ENCODE data around the gene LCT.

The LCT gene

DNA sequence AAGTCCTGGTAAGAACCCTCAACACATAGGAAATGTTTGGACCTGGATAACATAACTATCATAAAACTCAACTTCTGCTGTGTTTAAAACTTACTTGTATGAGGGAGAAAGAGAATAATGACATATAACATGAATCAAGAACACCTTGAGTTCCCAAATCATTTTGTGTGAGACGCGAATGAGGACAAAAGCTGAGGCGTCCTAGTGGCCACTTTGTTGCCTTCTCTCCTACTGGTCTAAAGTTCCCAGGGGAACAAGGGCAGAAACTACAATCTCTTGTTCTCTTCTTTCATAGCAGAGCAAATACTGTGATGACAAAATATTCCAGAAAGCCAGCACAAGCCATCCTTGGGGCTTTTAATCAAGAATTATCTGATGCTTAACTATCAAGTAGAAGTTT is 8.3 kb upstream of the LCT start:
- H3K36me3 ChIP-seq (ENCODE audit: low read depth) = peaks cover 95% of the 10 kb centered on the region
- no peaks in the 10 kb centered on the region for H3K9me3 ChIP-seq (ENCODE audit: severe bottlenecking)
- ATAC-seq (ENCODE audit: low read depth) (no peak), DNase-seq (ENCODE audit: low spot score) (no peak)
- H3K27ac ChIP-seq (ENCODE audit: poor library complexity, severe bottlenecking) = no peak overlapping the region
- H3K4me3 ChIP-seq (ENCODE audit: severe bottlenecking) = no peak overlapping the region
- no peak for TF ChIP-seq CTCF (IDR thresholded peaks at IDR 0.05; ENCODE audit: poor library complexity, severe bottlenecking)
- H3K4me1 ChIP-seq (ENCODE audit: insufficient read depth, poor library complexity, severe bottlenecking) = no peaks in the 10 kb centered on the region
- no peaks in the 10 kb centered on the region for H3K27me3 ChIP-seq (ENCODE audit: insufficient read depth, poor library complexity, severe bottlenecking)

DNA sequence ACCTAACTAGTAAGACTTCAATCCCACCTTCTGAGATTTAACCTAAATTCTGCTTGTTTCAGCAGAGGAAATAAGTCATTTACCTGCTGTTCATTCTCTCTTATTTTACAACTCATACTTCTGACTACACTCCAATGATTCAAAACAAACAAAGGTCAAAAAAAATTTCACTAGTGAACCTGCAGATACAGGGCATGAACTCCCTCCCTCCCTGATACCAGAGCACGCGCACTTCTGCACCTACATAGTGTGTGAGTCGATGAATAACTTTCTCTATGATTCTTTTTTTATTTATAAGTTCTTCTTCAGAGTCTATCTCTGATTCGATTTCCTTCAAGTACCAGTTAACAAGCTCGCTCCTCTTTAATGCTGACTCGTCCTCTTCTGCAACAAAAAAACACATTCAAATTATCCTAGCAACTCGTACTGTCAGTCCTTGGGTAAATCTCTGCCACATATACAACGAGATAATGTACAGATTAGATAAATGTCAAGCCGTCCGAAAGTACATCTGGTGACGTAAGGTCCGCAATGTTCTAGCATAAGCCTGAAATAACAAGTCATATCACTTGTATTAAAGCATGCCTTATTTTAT is 7.4 kb upstream of the LCT start:
- DNase-seq (ENCODE audit: low spot score) (no peak), ATAC-seq (ENCODE audit: low read depth) (no peak)
- peaks cover 92% of the 10 kb centered on the region for H3K36me3 ChIP-seq (ENCODE audit: low read depth)
- no peak overlapping the region for H3K27ac ChIP-seq (ENCODE audit: poor library complexity, severe bottlenecking)
- TF ChIP-seq CTCF (IDR thresholded peaks at IDR 0.05; ENCODE audit: poor library complexity, severe bottlenecking) = no peak
- H3K27me3 ChIP-seq (ENCODE audit: insufficient read depth, poor library complexity, severe bottlenecking) = no peaks in the 10 kb centered on the region
- no peaks in the 10 kb centered on the region for H3K4me1 ChIP-seq (ENCODE audit: insufficient read depth, poor library complexity, severe bottlenecking)
- H3K9me3 ChIP-seq (ENCODE audit: severe bottlenecking) = no peaks in the 10 kb centered on the region
- no peak overlapping the region for H3K4me3 ChIP-seq (ENCODE audit: severe bottlenecking)

- Histone ChIP-seq H3K9me3 (ENCODE audit: severe bottlenecking) (no peaks in the 10 kb centered on the region), H3K4me3 (ENCODE audit: severe bottlenecking) (no peak overlapping the region), H3K4me1 (ENCODE audit: insufficient read depth, poor library complexity, severe bottlenecking) (no peaks in the 10 kb centered on the region), H3K27ac (ENCODE audit: poor library complexity, severe bottlenecking) (no peak overlapping the region), H3K36me3 (ENCODE audit: low read depth) (peaks cover 88% of the 10 kb centered on the region), H3K27me3 (ENCODE audit: insufficient read depth, poor library complexity, severe bottlenecking) (no peaks in the 10 kb centered on the region)
- DNase-seq (ENCODE audit: low spot score) (no peak), ATAC-seq (ENCODE audit: low read depth) (no peak)
- TF ChIP-seq CTCF (IDR thresholded peaks at IDR 0.05; ENCODE audit: poor library complexity, severe bottlenecking) = no peak
These were observed 6.7 kb upstream of the LCT start for GRCh38 chr2:135843671-135844070.

GRCh38 chr2:135840601-135841000 is 3.6 kb upstream of the LCT start:
- H3K36me3 ChIP-seq (ENCODE audit: low read depth) = peaks cover 57% of the 10 kb centered on the region
- H3K9me3 ChIP-seq (ENCODE audit: severe bottlenecking) = no peaks in the 10 kb centered on the region
- no peak for TF ChIP-seq CTCF (IDR thresholded peaks at IDR 0.05; ENCODE audit: poor library complexity, severe bottlenecking)
- H3K4me3 ChIP-seq (ENCODE audit: severe bottlenecking) = no peak overlapping the region
- no peaks in the 10 kb centered on the region for H3K4me1 ChIP-seq (ENCODE audit: insufficient read depth, poor library complexity, severe bottlenecking)
- no peak overlapping the region for H3K27ac ChIP-seq (ENCODE audit: poor library complexity, severe bottlenecking)
- no peak for DNase-seq (ENCODE audit: low spot score)
- no peak for ATAC-seq (ENCODE audit: low read depth)
- no peaks in the 10 kb centered on the region for H3K27me3 ChIP-seq (ENCODE audit: insufficient read depth, poor library complexity, severe bottlenecking)

GRCh38 chr2:135839713-135840112 is 2.7 kb upstream of the LCT start:
- no peak for ATAC-seq (ENCODE audit: low read depth)
- no peaks in the 10 kb centered on the region for H3K9me3 ChIP-seq (ENCODE audit: severe bottlenecking)
- no peak overlapping the region for H3K4me3 ChIP-seq (ENCODE audit: severe bottlenecking)
- no peak overlapping the region for H3K27ac ChIP-seq (ENCODE audit: poor library complexity, severe bottlenecking)
- no peaks in the 10 kb centered on the region for H3K4me1 ChIP-seq (ENCODE audit: insufficient read depth, poor library complexity, severe bottlenecking)
- TF ChIP-seq CTCF (IDR thresholded peaks at IDR 0.05; ENCODE audit: poor library complexity, severe bottlenecking) = no peak
- peaks cover 48% of the 10 kb centered on the region for H3K36me3 ChIP-seq (ENCODE audit: low read depth)
- no peak for DNase-seq (ENCODE audit: low spot score)
- no peaks in the 10 kb centered on the region for H3K27me3 ChIP-seq (ENCODE audit: insufficient read depth, poor library complexity, severe bottlenecking)
